Stimulated activated CD8-positive, alpha-beta memory T cell treated with anti-CD3 and anti-CD28 coated beads, Interleukin-12 subunit alpha, Interleukin-12 subunit beta, amount 100 ng/mL, for 24 hours (primary cell): Measurements from ENCODE around the gene HSD17B4.
"Not testable (repeated sequence)": the region's sequence is repeated elsewhere in the genome, so short reads cannot be mapped to it uniquely, and the experiment has no call there.

Experiments
- DNase-seq: peaks from one replicate; pipeline ENCODE4 v3.0.0-alpha.2; 2020; ENCODE audit errors: extremely low read depth

HSD17B4 gene, protein sequence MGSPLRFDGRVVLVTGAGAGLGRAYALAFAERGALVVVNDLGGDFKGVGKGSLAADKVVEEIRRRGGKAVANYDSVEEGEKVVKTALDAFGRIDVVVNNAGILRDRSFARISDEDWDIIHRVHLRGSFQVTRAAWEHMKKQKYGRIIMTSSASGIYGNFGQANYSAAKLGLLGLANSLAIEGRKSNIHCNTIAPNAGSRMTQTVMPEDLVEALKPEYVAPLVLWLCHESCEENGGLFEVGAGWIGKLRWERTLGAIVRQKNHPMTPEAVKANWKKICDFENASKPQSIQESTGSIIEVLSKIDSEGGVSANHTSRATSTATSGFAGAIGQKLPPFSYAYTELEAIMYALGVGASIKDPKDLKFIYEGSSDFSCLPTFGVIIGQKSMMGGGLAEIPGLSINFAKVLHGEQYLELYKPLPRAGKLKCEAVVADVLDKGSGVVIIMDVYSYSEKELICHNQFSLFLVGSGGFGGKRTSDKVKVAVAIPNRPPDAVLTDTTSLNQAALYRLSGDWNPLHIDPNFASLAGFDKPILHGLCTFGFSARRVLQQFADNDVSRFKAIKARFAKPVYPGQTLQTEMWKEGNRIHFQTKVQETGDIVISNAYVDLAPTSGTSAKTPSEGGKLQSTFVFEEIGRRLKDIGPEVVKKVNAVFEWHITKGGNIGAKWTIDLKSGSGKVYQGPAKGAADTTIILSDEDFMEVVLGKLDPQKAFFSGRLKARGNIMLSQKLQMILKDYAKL

DNA sequence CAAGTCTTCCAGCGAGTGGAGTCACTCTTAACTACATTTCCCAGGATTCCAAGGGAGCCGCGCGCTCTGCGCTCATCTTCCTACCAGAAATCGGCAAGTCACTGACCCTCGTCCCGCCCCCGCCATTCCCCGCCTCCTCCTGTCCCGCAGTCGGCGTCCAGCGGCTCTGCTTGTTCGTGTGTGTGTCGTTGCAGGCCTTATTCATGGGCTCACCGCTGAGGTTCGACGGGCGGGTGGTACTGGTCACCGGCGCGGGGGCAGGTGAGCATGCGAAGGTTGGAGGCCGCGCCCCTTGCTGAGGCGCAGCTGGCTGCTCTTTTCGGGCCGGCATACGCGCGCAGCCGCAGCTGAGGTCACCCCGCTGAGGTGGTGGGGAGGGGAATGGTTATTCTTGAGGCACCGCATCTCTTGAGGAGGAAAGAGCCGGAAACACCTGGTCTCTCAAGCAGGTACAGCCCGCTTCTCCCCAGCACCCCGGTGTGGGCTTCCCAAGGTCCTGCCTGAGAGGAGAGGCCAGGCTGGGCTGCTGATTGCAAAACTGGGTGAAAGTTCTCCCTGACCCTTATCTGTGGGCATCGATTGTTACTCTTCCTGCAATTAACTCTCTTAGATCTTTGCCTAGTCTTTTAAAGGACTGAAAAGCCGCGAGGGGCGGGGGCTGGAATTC, at the start of gene HSD17B4:
TSS of gene HSD17B4 (plus strand) at position 125 of the 667 bp plus-strand sequence. CDS start at position 204, 79 bp downstream.
- DNase-seq = peak; percentile 54

- no peak for DNase-seq
Observed at GRCh38 chr5:119402555-119402954, 49.7 kb upstream of the HSD17B4 start.

DNA sequence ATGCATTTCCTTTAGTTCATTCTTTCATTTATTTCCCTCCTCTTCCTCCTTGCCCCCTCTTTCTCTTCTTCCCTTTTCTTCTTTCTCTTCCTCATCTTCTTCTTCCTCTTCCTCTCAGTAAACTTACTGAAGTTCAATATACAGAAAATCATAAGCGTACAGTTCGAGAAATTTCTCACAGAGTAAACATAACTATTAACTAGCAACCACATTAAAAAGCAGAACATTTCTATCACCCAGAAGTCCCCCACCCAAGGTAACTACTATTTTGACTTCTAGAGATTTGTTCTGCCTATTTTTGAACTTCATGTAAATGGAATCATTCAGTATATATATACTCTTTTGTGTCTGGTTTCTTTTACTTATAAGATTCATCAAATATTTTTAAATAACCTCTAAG, 48.3 kb upstream of the HSD17B4 start:
- DNase-seq = no peak

- no peak for DNase-seq
Observed at GRCh38 chr5:119405419-119405818, 46.9 kb upstream of the HSD17B4 start.

DNA sequence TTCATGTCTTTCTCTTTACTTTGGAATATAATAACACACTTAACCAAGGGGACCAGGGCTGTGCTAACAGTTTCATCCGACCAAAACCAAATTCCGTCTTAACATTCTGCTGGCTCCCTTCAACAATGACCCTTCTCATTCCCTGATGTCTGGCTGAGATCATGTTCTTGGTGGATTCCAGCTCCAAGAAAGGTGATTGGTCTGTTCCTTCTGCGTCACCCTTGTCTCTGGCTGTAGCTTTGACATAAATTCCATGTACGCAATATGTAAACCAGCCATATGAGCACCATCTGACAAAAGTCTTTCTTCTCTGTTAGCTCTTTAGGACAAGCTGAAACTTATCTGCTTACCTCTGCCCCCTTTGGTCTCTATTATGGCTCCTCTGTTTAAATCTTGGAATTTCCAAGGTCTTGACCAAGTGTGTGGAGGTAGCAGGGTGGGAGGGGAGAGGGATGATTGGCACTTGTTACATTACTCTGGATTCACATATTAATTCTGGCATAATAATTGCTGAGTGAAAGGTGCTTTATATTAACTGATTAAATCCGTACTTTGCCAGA, 45.7 kb upstream of the HSD17B4 start:
- no peak for DNase-seq

DNA sequence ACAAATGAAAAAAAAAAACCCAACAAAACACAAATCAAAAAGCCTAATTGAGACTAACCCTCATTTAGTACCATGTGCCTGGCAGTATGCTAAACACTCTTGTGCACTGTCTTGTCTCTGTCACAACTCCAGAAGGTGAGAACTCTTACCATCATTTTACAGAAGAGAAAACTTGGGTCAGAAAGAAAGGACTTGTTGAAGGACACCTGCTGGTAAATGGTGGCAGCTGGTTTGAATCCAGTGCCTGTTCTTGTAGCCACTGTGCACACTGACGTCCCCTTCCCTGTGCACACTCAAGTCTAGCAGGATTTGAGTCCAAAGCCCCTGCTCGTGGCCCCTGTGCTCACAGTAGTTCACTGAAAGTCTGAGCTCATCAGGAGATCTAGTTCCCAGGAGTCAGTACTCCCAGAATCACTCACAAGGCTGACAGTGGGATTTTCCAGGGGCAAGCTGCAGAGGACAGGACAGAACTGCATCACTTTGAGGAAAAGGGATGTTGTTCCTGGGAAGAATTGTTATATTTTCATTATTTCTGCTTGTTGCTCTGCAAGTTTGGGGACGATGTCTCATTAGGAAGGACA, 43.0 kb upstream of the HSD17B4 start:
- no peak for DNase-seq

- DNase-seq = no peak
Observed at GRCh38 chr5:119410448-119411159, 41.7 kb upstream of the HSD17B4 start.

DNA sequence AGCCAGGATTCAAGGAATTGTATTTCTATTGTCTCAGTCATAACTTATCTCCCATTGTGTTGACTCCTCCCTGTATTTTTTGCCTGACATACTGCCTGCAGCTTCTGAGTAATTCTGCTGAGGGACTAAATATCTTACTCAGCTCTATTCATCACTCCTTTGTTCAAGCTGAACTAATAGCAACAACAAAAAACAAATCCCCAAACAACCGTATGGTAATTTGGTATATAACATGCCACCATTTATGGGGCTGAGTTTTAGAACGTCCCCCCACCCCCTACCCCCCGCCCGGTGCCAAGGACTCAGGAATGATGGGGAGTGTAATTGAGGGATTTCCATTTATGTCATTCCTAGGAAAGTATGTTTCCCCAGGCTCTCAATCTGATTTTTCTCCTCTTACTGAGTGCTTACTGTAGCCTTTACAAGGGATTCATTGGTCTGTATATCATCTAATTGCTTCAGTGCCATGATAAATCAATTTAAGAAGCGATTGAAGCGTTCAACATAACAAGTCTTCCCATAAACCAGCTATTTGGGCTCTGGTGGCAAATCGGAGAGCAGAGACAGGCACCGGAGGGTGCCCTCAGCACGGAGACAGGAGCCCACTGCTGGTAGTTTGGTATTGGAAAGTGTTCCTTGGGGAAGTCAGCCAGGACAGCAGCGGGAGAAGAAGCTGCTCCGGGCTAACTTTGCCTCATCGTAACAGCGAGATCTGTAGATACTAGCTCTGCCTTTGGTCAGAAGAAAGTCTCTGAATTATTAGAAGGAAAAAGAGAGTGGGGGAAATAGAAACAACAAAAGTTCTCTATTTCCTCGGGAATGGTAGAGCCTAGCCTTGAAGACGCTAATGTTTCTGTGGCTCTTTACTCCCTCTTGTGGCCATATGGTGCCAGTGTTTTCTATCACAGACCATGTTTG, 40.7 kb upstream of the HSD17B4 start:
- no peak for DNase-seq

GRCh38 chr5:119412279-119413227, 39.7 kb upstream of the HSD17B4 start:
- DNase-seq = no peak

GRCh38 chr5:119414124-119414734, 38.1 kb upstream of the HSD17B4 start:
- DNase-seq = not testable (repeated sequence)

DNA sequence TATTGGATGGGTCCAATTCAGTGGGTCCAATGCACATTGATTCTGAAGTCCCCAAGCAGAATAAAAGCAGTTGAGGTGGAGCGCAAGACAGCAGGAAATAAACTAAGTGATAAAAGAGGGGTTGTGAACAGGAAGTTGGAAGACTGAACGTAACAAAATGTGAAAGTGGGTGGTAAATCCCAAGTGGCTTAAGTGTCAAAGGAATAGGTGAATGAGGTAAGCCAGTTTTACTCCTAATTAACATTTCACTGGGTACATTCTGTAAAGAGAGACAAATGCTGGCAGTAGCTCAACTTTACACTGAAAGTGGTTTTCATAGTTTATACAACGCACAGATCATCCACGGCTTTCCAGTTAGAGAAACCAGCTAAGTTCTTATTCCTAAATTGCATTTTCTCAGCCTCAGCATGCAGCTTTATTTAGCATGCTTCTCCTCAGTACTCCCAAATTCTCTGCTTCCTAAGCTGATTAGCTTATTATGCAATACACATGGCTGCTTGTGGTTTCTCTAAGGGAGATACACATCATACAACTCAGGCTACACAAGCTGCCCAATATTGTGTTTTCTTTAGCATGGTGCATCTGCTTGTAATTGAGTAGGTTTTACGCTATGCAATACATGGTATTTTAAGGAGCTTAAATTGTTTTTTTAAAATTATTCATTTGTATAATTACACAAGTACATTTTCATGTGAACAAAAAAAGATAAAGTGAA, 34.2 kb upstream of the HSD17B4 start:
- DNase-seq = no peak

GRCh38 chr5:119418606-119419100, 33.6 kb upstream of the HSD17B4 start:
- no peak for DNase-seq

DNA sequence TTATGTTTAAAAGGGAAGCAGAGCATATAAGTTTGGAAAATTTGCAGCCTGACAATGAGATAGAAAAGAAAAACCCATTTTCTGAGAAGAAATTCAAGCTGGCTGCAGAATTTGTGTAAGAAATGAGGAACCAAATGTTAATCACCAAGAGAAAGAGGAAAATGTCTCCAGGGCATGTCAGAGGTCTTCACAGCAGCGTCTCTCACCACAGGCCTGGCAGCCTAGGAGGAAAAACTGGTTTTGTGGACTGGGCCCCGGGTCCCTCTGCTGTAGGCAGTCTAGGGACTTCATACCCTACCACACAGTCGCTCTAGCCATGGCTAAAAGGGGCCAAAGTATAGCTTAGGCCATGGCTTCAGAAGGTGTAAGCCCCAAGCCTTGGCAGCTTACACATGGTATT, 32.1 kb upstream of the HSD17B4 start:
- no peak for DNase-seq

GRCh38 chr5:119426057-119426456, 26.2 kb upstream of the HSD17B4 start:
- DNase-seq = no peak

DNA sequence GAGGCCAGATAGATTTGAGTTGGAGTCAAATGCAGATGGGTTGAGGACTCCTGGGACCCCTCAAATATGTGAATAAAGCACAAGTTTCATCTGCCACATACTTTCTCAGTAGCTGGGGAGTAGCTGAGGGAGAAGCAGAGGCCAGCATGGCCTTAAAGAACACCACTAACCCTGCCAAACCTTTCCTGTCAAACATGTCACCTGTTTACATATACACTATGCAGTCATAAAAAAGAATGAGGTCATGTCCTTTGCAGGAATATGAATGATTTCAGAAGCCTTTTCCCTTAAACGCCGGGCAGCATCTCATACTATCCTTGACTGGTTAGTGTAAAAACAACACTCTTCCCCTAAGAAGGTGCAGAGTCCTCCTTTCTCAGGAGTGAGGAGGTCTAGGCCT, 25.2 kb upstream of the HSD17B4 start:
- DNase-seq = no peak

GRCh38 chr5:119427596-119427995, 24.7 kb upstream of the HSD17B4 start:
- DNase-seq = not testable (repeated sequence)

GRCh38 chr5:119428166-119428565, 24.1 kb upstream of the HSD17B4 start:
- DNase-seq = not testable (repeated sequence)

- DNase-seq = not testable (repeated sequence)
Observed at GRCh38 chr5:119428574-119428973, 23.7 kb upstream of the HSD17B4 start.
